Natural killer cell treated with Interleukin-12 subunit alpha and Interleukin-12 subunit beta and Interleukin-15 and Interleukin-18, amount 100 ng/mL, for 72 hours (primary cell): ENCODE measurements around the gene NLGN4X. TPM values are rescaled to one million over a fixed set of nuclear protein-coding genes. Genes with fewer than 3 reads are reported as not detected.

Source experiments
- ATAC-seq, 2 donors: fragments of 150-1000 bp; cut with Tn5 transposase in 1 of 2; sonication (Bioruptor Pico), chemical (Tn5 transposase) in 1 of 2; 2 replicates each; pipeline ENCODE4 v1.10.0; 2021
- DNase-seq: peaks from one replicate; pipeline ENCODE4 v3.0.0; 2022; ENCODE audit warnings: low spot score
- H3K27ac Mint-ChIP-seq, 2 donors: 1 replicate in 1 of 2; 2 replicates in 1 of 2; pipeline ENCODE4 v1.8.0; 2022; ENCODE audit warnings: mixed read lengths in 2 of 2, mild to moderate bottlenecking in 1 of 2, moderate library complexity in 1 of 2
- H3K27me3 Mint-ChIP-seq, 2 donors: 1 replicate in 1 of 2; 2 replicates in 1 of 2; pipeline ENCODE4 v1.8.0; 2022; ENCODE audit warnings: mixed read lengths in 2 of 2
- H3K36me3 Mint-ChIP-seq: one replicate; pipeline ENCODE4 v1.8.0; 2022; ENCODE audit warnings: mixed read lengths
- H3K4me1 Mint-ChIP-seq, 2 donors: 1 replicate in 1 of 2; 2 replicates in 1 of 2; pipeline ENCODE4 v1.8.0; 2022; ENCODE audit warnings: low read depth in 2 of 2, mixed read lengths in 2 of 2, mild to moderate bottlenecking in 1 of 2
- H3K4me3 Mint-ChIP-seq: one replicate; pipeline ENCODE4 v1.8.0; 2022; ENCODE audit warnings: mixed read lengths
- H3K9me3 Mint-ChIP-seq: 2 replicates; pipeline ENCODE4 v1.8.0; 2022; ENCODE audit warnings: mixed read lengths
- total RNA-seq, 2 donors: library from RNA; stranded (reverse); gene quantifications; one replicate each; pipeline ENCODE4 v1.2.3, GENCODE V29; 2022

NLGN4X gene
- total RNA-seq, 2 donors from 2014 or later, result not detected

- Mint-ChIP-seq H3K27ac (no peak overlapping the region), H3K4me1 (no peaks in the 10 kb centered on the region), H3K36me3 (no peaks in the 10 kb centered on the region), H3K4me3 (no peak overlapping the region), H3K27me3 (no peaks in the 10 kb centered on the region), H3K9me3 (peaks cover 6% of the 10 kb centered on the region)
- no peak for ATAC-seq
- DNase-seq, result no peak
Observed at GRCh38 chrX:6129195-6129594, 99.5 kb downstream of the NLGN4X start.

GRCh38 chrX:6120329-6120728 is 108.3 kb downstream of the NLGN4X start:
- Mint-ChIP-seq H3K36me3 (no peaks in the 10 kb centered on the region), H3K27me3 (no peaks in the 10 kb centered on the region), H3K27ac (no peak overlapping the region), H3K9me3 (peaks cover 20% of the 10 kb centered on the region), H3K4me1 (no peaks in the 10 kb centered on the region), H3K4me3 (no peak overlapping the region)
- DNase-seq, result no peak
- no peak for ATAC-seq

- H3K4me3 Mint-ChIP-seq, result no peak overlapping the region
- no peaks in the 10 kb centered on the region for H3K36me3 Mint-ChIP-seq
- DNase-seq (no peak), ATAC-seq (no peak)
- H3K27me3 Mint-ChIP-seq, result no peaks in the 10 kb centered on the region
- H3K9me3 Mint-ChIP-seq, result peaks cover 18% of the 10 kb centered on the region
- no peak overlapping the region for H3K27ac Mint-ChIP-seq
- H3K4me1 Mint-ChIP-seq, result no peaks in the 10 kb centered on the region
Observed at GRCh38 chrX:6095469-6095868, 133.2 kb downstream of the NLGN4X start.

- ATAC-seq (no peak), DNase-seq (no peak)
- Mint-ChIP-seq H3K27me3 (no peaks in the 10 kb centered on the region), H3K9me3 (peaks cover 26% of the 10 kb centered on the region), H3K4me3 (no peak overlapping the region), H3K27ac (no peak overlapping the region), H3K36me3 (no peaks in the 10 kb centered on the region), H3K4me1 (no peaks in the 10 kb centered on the region)
Observed at GRCh38 chrX:6074532-6074931, 154.1 kb downstream of the NLGN4X start.

GRCh38 chrX:6071731-6072130 is 156.9 kb downstream of the NLGN4X start:
- Mint-ChIP-seq H3K27me3 (no peaks in the 10 kb centered on the region), H3K36me3 (no peaks in the 10 kb centered on the region), H3K4me1 (no peaks in the 10 kb centered on the region), H3K4me3 (no peak overlapping the region), H3K27ac (no peak overlapping the region), H3K9me3 (peaks cover 21% of the 10 kb centered on the region)
- no peak for ATAC-seq
- no peak for DNase-seq

GRCh38 chrX:6067600-6067999 is 161.1 kb downstream of the NLGN4X start:
- no peak overlapping the region for H3K4me3 Mint-ChIP-seq
- DNase-seq (no peak), ATAC-seq (no peak)
- H3K27me3 Mint-ChIP-seq, result no peaks in the 10 kb centered on the region
- no peak overlapping the region for H3K27ac Mint-ChIP-seq
- H3K9me3 Mint-ChIP-seq, result peaks cover 13% of the 10 kb centered on the region
- no peaks in the 10 kb centered on the region for H3K36me3 Mint-ChIP-seq
- H3K4me1 Mint-ChIP-seq, result no peaks in the 10 kb centered on the region

GRCh38 chrX:6053141-6053540 is 175.5 kb downstream of the NLGN4X start:
- H3K9me3 Mint-ChIP-seq, result peaks cover 10% of the 10 kb centered on the region
- no peak overlapping the region for H3K27ac Mint-ChIP-seq
- no peaks in the 10 kb centered on the region for H3K27me3 Mint-ChIP-seq
- H3K4me1 Mint-ChIP-seq, result no peaks in the 10 kb centered on the region
- ATAC-seq (no peak), DNase-seq (no peak)
- no peaks in the 10 kb centered on the region for H3K36me3 Mint-ChIP-seq
- H3K4me3 Mint-ChIP-seq, result no peak overlapping the region

GRCh38 chrX:6052111-6052745 is 176.4 kb downstream of the NLGN4X start:
- H3K27ac Mint-ChIP-seq, result no peak overlapping the region
- H3K4me3 Mint-ChIP-seq, result no peak overlapping the region
- no peak for ATAC-seq
- no peaks in the 10 kb centered on the region for H3K36me3 Mint-ChIP-seq
- H3K27me3 Mint-ChIP-seq, result no peaks in the 10 kb centered on the region
- H3K4me1 Mint-ChIP-seq, result no peaks in the 10 kb centered on the region
- no peak for DNase-seq
- peaks cover 9% of the 10 kb centered on the region for H3K9me3 Mint-ChIP-seq

GRCh38 chrX:6049132-6049531 is 179.5 kb downstream of the NLGN4X start:
- Mint-ChIP-seq H3K9me3 (peaks cover 6% of the 10 kb centered on the region), H3K36me3 (no peaks in the 10 kb centered on the region), H3K27me3 (no peaks in the 10 kb centered on the region), H3K4me3 (no peak overlapping the region), H3K27ac (no peak overlapping the region), H3K4me1 (no peaks in the 10 kb centered on the region)
- DNase-seq (no peak), ATAC-seq (no peak)

GRCh38 chrX:6041630-6042029 is 187.0 kb downstream of the NLGN4X start:
- Mint-ChIP-seq H3K27me3 (no peaks in the 10 kb centered on the region), H3K9me3 (peaks cover 3% of the 10 kb centered on the region), H3K27ac (no peak overlapping the region), H3K36me3 (no peaks in the 10 kb centered on the region), H3K4me3 (no peak overlapping the region), H3K4me1 (no peaks in the 10 kb centered on the region)
- no peak for DNase-seq
- ATAC-seq, result no peak

- DNase-seq, result no peak
- H3K4me3 Mint-ChIP-seq, result no peak overlapping the region
- H3K27ac Mint-ChIP-seq, result no peak overlapping the region
Observed at GRCh38 chrX:6029014-6029413, 199.7 kb downstream of the NLGN4X start.

GRCh38 chrX:6026980-6027379 is 201.7 kb downstream of the NLGN4X start:
- Mint-ChIP-seq H3K4me3 (no peak overlapping the region), H3K9me3 (peaks cover 6% of the 10 kb centered on the region), H3K4me1 (no peaks in the 10 kb centered on the region), H3K27me3 (no peaks in the 10 kb centered on the region), H3K27ac (no peak overlapping the region), H3K36me3 (no peaks in the 10 kb centered on the region)
- no peak for ATAC-seq
- no peak for DNase-seq

More at GRCh38 chrX:6029014-6029413, 199.7 kb downstream of the NLGN4X start:
- no peak for ATAC-seq
- Mint-ChIP-seq H3K4me1 (no peaks in the 10 kb centered on the region), H3K9me3 (peaks cover 3% of the 10 kb centered on the region), H3K36me3 (no peaks in the 10 kb centered on the region), H3K27me3 (no peaks in the 10 kb centered on the region)

- DNase-seq (no peak), ATAC-seq (no peak)
- Mint-ChIP-seq H3K4me1 (no peaks in the 10 kb centered on the region), H3K36me3 (no peaks in the 10 kb centered on the region), H3K4me3 (no peak overlapping the region), H3K9me3 (peaks cover 6% of the 10 kb centered on the region), H3K27ac (no peak overlapping the region), H3K27me3 (no peaks in the 10 kb centered on the region)
Observed at GRCh38 chrX:6026429-6026828, 202.2 kb downstream of the NLGN4X start.

GRCh38 chrX:6024204-6024603 is 204.5 kb downstream of the NLGN4X start:
- ATAC-seq, result no peak
- DNase-seq, result no peak
- peaks cover 6% of the 10 kb centered on the region for H3K9me3 Mint-ChIP-seq
- no peaks in the 10 kb centered on the region for H3K4me1 Mint-ChIP-seq
- H3K27me3 Mint-ChIP-seq, result peaks cover 0 to 3% of the 10 kb centered on the region in 2 donors
- H3K4me3 Mint-ChIP-seq, result no peak overlapping the region
- no peak overlapping the region for H3K27ac Mint-ChIP-seq
- H3K36me3 Mint-ChIP-seq, result no peaks in the 10 kb centered on the region
